Kasumi-1 (cell line): Measurements from ENCODE around the gene DAB2IP.
"Not testable (repeated sequence)": the region's sequence is repeated elsewhere in the genome, so short reads cannot be mapped to it uniquely, and the experiment has no call there.

Experiments used
- DNase-seq, 2 experiments: peaks; one replicate each; lab custom pipeline; 2025; lab: John Stamatoyannopoulos, UW

Gene DAB2IP

DNA sequence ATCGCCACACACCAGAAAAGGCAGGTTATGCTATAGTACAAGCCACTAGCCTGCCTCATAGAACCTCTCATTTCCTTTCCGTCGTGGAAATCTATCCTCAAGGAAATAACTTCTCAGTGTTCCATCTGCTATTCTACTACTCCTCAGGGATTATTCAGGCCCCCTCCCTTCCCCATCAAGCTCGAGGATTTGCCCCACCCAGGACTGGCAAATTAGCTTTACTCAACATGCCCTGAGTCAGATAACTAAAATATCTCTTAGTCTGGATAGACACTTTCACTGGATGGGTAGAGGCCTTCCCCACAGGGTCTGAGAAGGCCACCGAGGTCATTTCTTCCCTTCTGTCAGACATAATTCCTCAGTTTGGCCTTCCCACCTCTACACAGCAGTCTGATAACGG is 142.9 kb downstream of the DAB2IP start:
- not testable (repeated sequence) for DNase-seq

DNA sequence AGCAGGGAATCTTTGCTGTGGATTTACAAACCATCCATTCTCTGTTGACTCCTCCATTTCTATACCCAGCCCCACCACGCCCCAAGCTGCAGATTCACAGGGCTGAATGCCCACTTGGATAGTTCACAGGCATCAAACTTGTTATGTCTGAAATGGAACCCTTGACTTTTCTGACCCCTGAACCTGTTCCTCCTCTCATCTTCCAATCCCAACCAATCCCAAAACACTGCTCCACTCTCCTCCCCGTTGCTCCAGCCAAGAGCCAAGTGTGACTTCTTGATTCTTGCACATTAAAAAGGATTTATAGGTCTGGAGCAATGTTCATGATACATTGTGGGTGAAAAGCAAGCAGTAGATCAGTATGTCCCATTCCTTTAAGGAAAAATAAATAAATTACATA is 145.6 kb downstream of the DAB2IP start:
- no peak for DNase-seq

DNA sequence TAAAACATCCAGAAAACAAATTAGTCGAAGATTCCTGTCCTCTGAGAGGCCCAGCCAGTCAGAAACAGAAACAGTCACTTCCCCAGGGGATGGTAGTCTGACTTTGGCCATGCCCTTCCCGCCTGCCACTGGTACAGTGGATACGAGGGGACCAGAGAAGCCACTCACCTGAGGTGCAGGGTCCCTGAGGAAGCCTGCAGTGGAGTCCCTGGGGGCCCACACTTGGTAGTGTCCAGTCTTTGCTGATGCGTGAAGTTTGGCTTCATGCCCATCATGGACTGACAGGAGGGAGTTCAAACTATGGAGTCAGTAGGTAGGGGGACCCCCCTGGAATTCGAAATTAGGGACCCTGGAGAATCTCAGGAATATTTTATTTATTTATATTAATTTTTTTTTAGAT is 147.5 kb downstream of the DAB2IP start:
- no peak for DNase-seq

DNA sequence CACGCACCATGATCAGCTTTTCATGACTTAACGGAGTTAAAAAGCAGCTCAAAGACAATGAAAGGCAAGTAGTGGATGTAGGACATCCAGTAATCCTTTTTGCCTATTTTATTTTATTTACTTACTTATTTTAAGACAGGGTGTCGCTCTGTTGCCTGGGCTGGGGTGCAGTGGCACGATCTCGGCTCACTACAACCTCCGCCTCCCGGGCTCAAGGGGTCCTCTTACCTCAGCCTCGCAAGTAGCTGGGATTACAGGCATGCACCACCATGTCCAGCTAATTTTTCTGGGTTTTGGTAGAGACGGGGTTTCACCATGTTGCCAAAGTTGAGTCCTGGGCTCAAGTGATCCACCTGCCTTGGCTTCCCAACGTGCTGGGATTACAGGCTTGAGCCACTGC is 148.9 kb downstream of the DAB2IP start:
- DNase-seq = no peak

DNA sequence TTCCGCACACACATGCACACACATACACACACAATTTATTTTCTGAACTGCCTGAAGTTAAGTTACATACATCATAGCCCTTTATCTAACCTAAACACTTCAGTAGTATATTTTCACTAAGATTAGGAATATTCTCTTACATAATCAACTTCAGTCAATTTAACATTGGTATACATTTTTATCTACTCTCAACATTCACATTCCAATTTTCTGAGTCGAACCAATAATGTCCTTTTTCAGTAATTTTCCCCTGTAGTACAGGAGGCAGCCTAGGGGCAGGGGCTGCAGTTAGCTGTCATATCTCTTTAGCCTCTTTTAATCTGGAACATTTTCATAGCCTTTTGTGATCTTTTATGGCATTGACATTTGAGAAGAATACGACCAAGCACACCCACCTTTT is 150.1 kb downstream of the DAB2IP start:
- DNase-seq = no peak

DNA sequence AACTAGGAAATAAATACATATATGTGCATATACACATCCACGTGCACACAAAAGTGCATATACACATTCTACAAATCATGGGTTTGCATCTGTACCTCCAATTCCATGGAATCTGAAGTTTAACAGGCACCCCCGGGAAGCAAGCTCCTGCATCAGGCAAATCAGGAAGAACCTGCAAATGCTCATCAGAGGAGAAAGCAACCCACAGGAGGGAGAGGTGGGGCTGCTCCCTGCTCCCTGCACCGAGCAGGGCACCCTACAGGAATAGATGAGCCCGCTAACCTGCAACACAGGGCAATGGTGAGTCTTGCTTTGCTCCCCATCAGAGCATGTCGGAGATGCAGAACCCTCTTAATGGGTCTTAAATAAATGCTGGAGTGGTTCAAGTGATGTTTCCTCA is 151.3 kb downstream of the DAB2IP start:
- DNase-seq = no peak

DNA sequence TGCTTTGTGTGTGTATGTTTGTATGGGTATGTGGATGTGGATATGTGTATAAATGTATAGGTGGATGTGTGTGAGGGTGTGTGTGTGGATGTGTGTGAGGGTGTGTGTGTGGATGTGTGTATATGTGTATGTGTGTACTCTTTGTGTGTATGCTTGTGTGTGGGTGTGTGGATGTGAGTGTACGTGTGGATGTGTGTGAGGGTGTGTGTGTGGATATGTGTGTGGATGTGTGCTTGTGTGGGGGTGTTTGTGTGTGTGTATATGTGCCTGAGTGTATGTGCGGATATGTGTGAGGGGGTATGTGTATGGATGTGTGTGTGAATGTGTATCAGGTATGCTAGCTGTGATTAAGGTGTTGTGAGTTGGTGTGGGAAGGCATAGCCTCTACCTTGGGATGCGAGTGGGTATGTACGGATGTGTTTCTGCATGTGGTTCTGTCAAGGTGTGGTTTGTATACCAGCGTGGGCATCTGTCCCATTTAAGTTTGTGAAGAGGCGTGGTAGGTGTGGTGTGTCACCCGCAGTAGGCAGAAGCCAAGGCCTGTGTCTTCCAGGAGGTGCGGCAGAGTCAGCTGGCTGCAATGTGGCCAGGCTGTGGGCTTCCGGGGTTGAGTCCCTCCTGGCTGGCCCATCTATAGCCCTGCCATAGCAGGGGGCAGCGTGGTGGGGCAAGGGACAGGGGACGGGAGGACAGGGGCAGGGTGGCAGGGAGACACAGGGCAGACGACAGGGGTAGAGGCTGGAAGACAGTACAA is 155.8 kb downstream of the DAB2IP start:
- no peak for DNase-seq

DNA sequence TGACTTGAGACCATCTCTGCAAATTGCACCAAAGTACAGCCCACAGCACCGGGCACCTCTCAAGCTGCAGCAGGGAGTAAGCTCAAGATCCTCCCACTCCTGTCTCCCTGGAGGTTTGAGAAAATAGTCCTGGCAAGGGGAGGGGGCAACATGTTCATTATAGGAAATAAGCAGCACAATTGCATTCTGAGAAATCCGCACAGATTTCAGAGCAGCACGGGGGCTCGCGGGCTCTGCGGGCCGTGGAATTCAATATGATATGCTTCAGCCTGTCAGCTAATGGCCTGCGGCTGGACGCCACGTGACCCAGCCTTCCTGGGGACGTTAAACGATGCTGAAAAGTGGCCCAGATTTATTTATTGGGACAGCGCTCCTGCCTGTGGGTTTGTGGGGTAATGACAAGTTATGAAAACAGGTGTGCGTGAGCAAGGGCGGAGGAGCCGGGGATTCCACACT is 156.4 kb downstream of the DAB2IP start:
- no peak for DNase-seq

DNA sequence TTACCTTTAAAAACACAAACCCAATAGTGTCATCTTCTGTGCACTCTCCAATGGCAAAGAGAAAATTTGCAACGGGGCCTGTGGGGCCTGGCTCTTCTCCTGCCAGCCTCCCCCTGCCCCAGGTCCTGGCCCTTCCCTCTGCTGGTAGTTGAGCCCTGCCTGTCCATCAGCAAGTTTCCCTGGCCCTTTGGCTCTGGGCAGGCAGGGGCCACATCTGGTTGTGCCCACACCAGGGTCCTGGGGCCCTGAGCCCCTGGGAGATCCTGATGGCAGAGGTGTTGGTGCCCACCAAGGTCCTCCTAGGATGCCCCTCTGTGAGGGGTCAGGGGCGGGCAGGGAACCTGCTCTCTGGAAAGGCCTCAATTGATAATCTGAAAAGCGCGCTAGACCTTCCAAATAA is 157.3 kb downstream of the DAB2IP start:
- DNase-seq = no peak

DNA sequence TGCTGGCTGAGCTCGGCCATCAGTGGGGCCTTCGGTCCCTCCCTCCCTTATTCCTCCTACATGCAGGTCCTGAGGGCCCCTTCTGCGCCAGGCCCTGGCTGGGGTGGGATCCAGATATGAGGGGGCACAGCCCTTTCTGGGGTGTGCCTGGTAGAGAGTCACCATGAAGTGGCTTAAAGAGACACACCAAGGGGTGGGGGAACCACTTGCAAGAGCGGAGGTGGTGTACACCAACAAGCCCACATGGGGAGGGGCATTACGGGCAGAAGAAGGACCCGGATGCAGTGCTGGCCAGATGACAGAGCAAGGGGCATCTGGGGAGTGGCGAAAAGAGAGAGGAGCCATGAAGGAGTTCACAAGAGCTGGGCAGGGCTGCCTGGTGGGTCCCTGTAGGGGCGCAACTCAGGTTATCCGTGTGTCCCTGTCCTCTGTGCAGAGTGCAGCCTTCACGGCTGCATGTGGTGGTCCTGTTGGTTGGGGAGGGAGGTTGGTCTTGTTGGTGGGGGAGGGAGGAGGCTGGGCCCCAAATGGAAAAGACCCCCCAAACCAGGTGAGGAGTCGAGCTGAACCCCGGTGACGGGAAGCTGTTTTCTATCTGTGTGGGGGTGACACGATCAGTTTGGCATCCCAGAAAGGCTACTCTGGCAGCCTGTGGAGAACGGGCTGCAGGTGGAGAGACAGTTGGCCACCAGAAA is 158.1 kb downstream of the DAB2IP start:
- DNase-seq = no peak

DNA sequence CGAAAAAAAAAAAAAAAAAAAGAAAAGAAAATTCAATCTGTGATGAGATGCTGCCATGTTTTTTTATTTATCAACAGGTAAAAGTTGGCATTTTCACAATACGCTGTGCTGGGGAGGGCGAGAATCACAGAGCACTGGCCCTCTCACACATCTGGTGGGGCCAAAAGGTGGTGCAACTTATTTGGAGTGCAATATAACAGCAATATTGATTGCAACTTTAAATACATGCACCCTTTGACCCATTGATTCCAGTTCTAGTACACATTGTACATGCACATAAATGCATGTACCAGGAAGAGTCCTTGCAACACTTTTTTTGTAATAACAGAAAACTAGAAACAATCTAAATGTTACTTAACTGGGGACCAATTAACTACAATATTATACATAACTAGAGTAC is 159.1 kb downstream of the DAB2IP start:
- DNase-seq = no peak

DNA sequence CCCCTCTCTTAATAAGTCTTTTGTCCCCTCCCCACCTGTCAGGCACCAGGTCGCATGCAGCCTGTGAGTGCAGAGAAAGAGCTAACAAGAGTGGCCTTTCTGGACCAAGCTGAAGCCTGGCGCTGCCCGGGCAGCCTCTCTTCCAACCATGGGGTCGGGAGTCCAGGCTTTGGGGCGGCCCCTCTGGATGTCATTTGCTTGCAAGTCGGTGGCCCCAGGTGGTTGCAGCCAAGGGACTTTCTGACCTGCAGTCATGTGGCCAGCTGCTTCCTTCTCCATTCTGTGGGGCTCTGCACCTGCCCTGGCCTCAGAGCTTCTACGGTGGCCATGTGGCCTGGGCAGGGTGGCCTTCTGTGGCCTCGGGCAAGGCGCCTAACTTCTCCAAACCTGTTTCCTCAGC is 159.7 kb downstream of the DAB2IP start:
- no peak for DNase-seq

DNA sequence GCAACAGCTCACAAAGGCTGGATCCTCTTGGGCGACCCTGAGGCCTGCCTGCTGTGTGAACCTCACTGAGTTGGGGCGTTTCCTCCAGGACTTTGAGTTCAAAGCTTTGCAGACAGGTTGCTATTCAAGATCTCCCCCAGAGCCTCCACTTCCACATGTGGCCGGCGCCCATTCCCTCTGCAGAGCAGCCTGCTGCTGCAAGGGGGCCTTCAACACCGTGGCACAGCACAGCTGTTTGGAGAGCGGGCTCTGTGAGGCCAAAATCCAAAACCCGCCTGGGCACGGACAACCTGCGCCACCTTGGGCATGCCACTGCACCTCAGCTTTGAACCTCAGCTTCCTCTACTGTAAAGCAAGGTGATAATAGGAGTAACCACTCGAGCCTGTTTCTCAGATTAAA is 160.3 kb downstream of the DAB2IP start:
- DNase-seq = no peak

DNA sequence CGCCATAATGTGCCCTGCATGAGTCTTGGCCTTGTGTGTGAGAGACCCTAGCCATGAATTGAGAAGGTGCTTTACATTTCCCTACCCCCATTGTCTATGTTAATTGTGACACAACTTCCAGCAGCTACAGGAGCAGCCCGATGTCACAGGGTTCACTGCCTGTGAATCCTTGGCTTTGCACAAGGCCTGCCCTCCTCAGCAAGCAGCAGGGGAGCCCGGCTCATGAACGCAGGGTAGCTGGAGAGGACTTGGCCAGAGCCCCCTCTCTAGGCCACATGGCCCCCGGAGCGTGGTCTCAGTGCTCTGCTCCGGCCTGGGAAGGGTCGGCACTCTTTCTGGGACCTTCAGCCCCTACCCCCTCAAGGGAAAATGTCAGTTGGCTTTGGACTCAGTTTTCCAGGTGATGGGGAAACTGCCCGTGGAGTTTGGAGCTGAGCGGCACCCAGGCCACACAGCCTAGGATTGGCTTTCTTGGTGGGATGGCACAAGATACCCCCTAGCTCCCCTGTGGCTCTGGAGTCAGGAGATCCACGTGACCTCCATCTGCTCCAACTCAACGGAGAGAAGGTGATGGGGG is 160.8 kb downstream of the DAB2IP start:
- DNase-seq = no peak

DNA sequence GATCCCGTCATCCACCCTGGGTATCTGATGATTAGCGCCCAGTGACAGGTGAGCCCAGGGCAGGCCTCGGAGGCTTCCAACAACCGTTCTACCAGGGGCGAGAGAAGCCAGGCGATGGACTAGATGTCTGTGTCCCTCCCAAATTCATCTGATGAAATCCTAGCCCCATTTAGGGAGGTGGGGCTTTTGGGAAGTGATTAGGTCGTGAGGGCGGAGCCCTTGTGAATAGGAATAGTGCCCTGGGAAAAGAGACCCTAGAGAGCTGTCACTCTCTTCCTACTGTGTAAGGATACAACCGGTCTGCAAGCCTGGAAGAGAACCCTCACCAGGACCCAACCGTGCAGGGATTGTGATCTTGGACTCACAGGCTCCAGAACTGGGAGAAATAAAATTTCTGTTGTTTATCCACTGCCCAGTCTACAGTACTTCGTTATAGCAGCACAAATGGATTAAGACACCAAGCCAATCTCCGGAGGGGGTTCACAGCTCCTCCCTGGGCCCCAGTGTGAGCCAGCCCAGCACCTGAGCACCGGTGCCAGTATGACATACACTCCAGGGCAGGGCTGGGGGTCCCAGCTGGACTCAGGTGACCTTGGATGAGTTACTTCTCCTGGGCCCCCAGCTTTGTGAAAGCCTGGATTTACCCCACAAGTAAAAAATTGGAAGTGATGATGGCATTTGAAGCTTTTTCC is 162.2 kb downstream of the DAB2IP start:
- DNase-seq = no peak

DNA sequence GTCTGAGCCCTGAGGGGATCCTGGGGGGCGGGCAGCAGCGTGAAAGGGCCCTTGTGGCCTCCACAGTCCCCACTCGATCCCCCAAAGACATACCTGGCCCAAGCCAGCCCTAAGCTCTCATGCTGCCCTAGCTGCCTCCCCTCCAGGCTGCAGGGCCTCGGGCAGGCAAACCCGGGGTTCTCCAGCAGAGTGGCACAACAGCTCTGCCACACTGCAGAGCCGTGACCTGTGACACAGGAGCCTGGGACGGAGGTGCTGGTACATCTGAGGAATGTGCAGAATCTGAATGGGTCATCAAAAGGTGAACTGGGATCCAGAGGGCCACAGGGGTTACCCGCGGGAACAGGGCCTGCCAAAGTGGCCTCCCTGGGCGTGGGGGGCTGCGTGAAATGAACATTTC is 163.2 kb downstream of the DAB2IP start:
- DNase-seq = no peak

DNA sequence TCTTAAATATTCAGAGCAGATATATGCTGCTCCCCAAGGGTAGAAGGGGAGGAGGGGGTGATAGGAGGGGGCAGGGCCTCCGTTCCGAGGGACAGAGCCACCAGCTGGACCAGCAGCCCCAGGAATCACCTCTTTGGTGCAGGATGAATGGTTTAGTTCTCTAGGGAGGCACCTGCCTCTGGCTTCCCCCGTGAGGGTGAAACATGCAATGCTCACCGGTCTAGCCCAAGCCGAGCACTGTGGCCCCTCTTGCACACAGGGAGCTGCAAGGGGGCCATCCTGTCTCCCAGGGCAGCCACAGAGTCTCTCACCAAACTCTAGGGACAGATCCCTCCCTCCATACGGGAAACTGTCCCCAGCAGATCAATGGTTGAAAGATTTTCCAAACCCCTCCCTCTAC is 163.7 kb downstream of the DAB2IP start:
- DNase-seq = no peak

DNA sequence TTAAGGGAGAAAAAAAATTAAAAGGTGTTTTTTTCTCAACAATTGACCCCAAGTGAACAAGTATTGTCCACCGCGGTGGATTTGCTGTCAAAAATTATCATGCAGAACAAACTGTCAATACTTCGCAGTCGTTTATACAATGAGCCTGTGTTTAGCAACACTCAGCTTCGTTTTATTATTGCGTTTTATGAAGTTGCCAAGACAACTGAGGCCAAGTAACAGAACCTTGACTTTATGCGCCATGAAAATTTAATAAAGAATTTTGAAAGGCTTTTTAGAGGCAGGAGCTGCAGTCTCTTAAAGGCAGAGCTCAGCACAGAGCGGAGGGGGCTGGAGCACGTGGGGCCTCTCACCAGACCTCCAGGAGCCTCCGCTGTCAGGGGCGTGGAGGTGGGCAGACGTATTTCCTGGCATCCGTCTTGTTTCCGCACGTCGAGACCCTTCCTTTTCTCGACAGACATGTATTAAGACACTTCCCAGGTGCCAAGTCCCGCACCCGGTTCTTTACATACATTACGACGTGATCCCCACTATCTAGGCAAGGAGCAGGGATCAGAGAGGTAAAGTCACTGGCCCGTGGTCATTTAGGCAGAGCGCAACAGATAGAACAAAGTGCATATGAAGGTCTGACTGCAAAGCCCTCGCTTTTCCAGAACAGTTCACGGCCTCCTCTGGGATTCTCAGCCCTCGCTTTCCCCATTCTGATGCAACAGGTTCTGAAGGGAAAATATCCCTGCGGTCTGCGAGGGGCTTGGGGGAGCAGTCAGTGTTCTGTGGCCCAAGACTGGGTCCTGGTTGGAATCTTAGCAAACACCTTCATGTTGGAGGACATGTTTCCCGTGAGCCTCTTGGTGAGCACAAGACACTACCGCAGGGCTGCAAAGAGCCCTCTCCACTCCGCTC is 164.4 kb downstream of the DAB2IP start:
- no peak for DNase-seq

DNA sequence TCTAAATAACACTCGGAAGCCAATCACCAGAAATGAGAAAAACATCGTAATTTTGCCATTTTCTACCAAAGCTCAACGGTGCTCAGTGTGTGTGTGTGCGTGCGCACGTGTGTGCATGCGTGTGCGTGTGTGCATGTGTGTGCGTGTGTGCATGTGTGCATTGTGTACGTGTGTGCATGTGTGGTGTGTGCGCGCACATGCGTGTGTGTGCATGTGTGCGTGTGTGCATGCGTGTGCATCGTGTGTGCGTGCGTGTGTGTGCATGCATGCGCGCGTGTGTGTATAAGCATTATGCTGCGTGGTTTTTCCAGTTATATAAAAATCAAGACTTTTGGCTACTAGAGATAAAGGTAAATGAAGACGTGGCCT is 165.0 kb downstream of the DAB2IP start:
- DNase-seq = no peak

DNA sequence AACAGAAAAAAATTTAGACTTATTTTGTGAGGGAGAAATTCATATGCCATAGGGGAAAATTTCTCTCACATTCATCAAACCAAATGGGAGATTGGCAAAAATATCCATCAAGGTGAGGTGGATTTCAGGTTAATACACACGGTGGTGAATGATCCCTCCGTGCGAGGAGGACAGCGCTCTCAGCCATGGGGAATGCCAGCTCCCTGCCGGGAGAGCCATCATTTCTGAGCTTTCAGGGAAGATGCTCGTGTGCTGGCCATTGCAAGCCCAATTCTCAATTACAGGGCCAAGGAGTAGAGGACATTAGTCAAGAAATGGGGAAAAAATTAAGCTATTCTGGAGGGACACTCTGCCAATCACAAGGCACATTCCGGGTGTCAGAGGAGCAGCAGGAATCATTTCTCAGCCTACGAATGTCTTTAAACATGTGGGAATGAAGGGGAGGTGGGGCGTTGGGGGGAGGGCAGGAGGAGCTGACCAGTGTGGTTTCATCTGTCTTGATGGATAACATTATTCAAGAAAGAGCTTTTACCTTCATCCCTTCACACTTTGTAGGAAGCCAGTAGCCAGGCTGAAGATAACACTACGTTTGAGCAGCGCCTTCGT is 165.5 kb downstream of the DAB2IP start:
- no peak for DNase-seq

DNA sequence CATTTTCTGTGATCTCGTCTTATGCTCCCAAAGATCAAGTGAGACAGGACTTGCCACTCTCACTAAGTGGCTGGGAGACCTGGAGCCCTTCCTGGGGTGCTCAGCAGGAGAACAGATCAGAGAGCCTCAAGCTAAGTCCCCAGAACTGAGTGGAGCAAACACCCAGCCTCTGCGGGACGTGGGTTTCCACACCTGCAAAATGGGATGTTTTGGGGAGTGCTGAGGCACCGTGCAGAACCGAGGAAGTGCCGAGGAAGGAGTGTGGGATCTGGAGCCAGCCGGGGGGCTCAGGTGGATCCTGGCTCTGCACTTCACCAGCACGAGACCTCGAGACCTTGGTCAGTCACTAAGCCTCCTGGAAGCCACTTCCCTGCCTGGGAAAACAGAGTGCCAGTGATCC is 166.0 kb downstream of the DAB2IP start:
- no peak for DNase-seq
